ENCODE measurements around the gene CAMP.

Gene CAMP

DNA sequence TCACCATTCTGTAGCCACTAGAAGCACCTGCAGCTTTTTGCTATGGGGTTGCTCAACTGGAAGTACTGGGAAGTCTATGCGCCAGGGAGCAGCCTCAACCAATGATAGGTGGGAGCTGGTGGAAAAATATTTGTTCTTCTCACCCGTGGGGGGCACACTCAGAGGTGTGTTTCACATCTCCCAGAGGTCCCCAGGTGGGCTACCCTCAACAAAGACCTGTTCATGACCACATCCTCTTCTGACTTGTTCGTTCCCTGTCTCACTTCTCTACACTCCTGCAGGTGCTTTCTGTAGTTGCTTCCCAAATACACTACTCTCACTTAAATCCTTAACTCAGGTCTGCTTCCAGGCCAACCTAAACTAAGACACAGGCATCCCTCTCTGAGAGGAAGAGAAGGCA is 3.6 kb downstream of the CAMP start:
- no peaks in the 10 kb centered on the region for H3K9me3 ChIP-seq
- no peak overlapping the region for H3K27ac ChIP-seq
- intact Hi-C loops (cut with DNase I; ENCODE audit: low total_unique reads): no loop called here
- no peak overlapping the region for H3K4me3 ChIP-seq
- H3K36me3 ChIP-seq: no peaks in the 10 kb centered on the region
- TF ChIP-seq, protein P1, sequence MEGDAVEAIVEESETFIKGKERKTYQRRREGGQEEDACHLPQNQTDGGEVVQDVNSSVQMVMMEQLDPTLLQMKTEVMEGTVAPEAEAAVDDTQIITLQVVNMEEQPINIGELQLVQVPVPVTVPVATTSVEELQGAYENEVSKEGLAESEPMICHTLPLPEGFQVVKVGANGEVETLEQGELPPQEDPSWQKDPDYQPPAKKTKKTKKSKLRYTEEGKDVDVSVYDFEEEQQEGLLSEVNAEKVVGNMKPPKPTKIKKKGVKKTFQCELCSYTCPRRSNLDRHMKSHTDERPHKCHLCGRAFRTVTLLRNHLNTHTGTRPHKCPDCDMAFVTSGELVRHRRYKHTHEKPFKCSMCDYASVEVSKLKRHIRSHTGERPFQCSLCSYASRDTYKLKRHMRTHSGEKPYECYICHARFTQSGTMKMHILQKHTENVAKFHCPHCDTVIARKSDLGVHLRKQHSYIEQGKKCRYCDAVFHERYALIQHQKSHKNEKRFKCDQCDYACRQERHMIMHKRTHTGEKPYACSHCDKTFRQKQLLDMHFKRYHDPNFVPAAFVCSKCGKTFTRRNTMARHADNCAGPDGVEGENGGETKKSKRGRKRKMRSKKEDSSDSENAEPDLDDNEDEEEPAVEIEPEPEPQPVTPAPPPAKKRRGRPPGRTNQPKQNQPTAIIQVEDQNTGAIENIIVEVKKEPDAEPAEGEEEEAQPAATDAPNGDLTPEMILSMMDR (IDR thresholded peaks at IDR 0.05): no peak
- DNase-seq: no peak
- H3K27me3 ChIP-seq: peaks cover 0 to 5% of the 10 kb centered on the region in 2 donors
- peaks cover 0 to 5% (median 0%) of the 10 kb centered on the region in 4 donors for H3K4me1 ChIP-seq

DNA sequence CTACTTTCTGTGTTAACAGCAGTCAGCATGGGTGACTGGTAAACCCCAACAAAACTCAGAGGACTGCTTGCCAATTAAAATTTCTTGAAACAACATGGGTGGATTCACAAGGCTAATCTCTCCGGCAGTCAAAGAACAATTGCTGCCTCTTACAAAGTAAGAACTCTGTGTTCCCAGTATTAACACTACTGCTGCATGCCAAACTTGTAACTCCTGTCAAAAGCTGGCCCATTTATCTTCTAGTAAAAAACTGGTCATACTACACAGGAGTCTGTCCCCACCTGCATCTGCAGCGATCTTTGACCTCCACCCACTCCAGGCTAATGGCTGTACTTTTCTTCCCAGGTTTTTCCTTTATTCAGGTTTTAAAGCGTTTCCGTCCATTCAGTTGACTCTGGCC is 8.9 kb downstream of the CAMP start:
- no peak overlapping the region for H3K27ac ChIP-seq
- no peak overlapping the region for H3K4me3 ChIP-seq
- H3K4me1 ChIP-seq: peaks cover 0 to 9% (median 2%) of the 10 kb centered on the region in 4 donors
- TF ChIP-seq, protein P1 (IDR thresholded peaks at IDR 0.05): no peak
- H3K36me3 ChIP-seq: no peaks in the 10 kb centered on the region
- no peak for DNase-seq
- H3K27me3 ChIP-seq: no peaks in the 10 kb centered on the region
- H3K9me3 ChIP-seq: no peaks in the 10 kb centered on the region
- intact Hi-C loops (cut with DNase I; ENCODE audit: low total_unique reads): loop anchor here (10.0 kb wide), 1 partner anchor 203 kb away; the partner anchor contains the start of gene PLXNB1

DNA sequence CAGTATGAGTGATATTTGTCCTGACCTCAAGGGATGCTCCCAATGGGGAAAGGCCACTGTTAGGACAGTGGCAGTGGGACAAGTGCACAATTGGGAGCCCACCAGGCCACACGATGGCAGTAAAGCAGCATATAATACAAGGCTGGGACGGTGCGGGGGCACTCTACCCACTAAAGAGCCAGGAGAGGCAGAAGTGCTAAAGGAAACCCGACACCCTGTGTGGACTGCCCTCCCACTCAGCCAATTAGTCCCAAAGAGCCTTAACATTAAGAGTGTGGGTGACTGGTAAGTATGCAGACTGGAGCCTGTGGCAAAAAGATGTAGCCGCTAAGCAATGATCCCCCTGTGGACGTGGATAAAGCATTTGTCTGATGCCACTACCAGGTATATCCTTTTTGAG is 9.4 kb downstream of the CAMP start:
- Histone ChIP-seq H3K4me3 (no peak overlapping the region), H3K27me3 (no peaks in the 10 kb centered on the region), H3K9me3 (no peaks in the 10 kb centered on the region), H3K4me1 (peaks cover 0 to 9% (median 2%) of the 10 kb centered on the region in 4 donors), H3K27ac (no peak overlapping the region), H3K36me3 (no peaks in the 10 kb centered on the region)
- DNase-seq: peak; percentile 81 to 86
- intact Hi-C loops (cut with DNase I; ENCODE audit: low total_unique reads): loop anchor here (10.0 kb wide), 1 partner anchor 202 kb away; the partner anchor contains the start of gene PLXNB1
- TF ChIP-seq, protein P1 (IDR thresholded peaks at IDR 0.05): peak; percentile 41 to 45

DNA sequence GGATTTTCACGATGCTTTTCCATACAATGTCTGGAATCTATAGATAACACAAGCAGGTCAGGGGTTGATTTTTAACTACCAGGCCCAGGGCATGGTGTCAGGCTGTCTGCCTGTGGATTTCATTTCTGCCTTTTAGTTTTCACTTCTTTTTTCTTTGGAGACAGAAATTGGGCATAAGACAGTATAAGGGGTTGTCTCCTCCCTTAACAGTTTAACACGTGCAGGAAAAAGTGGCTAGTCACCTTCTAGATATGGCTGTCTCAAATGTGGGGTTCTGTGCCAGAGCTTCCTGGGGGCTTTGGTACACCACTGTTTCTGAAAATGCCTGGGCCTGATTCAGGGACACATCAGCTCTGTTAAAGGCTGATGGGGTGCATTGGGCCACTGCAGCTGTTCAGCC is 10.2 kb downstream of the CAMP start:
- Histone ChIP-seq H3K9me3 (no peaks in the 10 kb centered on the region), H3K27ac (no peak overlapping the region), H3K36me3 (no peaks in the 10 kb centered on the region), H3K27me3 (no peaks in the 10 kb centered on the region), H3K4me1 (peaks cover 0 to 9% (median 2%) of the 10 kb centered on the region in 4 donors), H3K4me3 (no peak overlapping the region)
- intact Hi-C loops (cut with DNase I; ENCODE audit: low total_unique reads): loop anchor here (10.0 kb wide), 1 partner anchor 201 kb away; the partner anchor contains the start of gene PLXNB1
- DNase-seq: no peak
- TF ChIP-seq, protein P1 (IDR thresholded peaks at IDR 0.05): no peak

DNA sequence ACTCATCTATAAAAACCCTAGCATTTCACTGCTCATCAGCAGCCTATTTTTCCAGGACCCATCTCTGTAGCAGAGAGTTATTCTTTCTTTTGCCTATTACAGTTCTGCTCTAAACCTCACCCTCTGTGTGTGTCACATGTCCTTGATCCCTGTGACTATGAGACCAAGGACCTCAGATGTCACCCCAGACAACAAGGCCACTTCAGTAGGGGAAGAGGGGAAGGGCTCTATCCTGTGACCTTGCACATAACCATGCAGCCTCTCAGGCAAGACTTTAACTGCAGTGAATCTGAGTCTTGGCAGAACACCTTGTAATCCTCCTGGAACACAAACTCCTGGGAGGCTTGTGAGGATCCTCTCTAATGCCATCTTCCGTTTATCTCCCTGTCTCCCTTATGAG is 13.2 kb downstream of the CAMP start:
- no peak overlapping the region for H3K27ac ChIP-seq
- H3K4me1 ChIP-seq: peaks cover 1 to 20% (median 7%) of the 10 kb centered on the region in 4 donors
- intact Hi-C loops (cut with DNase I; ENCODE audit: low total_unique reads): loop anchor here (10.0 kb wide), 1 partner anchor 198 kb away; the partner anchor contains the start of gene PLXNB1
- H3K4me3 ChIP-seq: no peak overlapping the region
- H3K27me3 ChIP-seq: no peaks in the 10 kb centered on the region
- peak in 1 of 2 donors; percentile 29 for DNase-seq
- no peaks in the 10 kb centered on the region for H3K9me3 ChIP-seq
- H3K36me3 ChIP-seq: no peaks in the 10 kb centered on the region
- TF ChIP-seq, protein P1 (IDR thresholded peaks at IDR 0.05): no peak
